DND-41 (cell line): ENCODE results near the gene CDH2.

Experiments used
- ATAC-seq: fragments of 200-7000 bp; cut with Tn5 transposase; 3 replicates; pipeline ENCODE4 v1.9.1; 2021; ENCODE audit warnings: low read depth; ENCODE audit not compliant: insufficient read depth
- DNase-seq: peaks from one replicate; pipeline ENCODE4 v3.0.0-alpha.2; 2020
- H2AFZ ChIP-seq: 2 replicates; pipeline ENCODE4 v1.6.0; 2012; ENCODE audit warnings: low read depth, low read length
- H3K27ac ChIP-seq: 2 replicates; pipeline ENCODE4 v1.5.1; 2012; ENCODE audit warnings: low read length, inconsistent platforms
- H3K27me3 ChIP-seq: fragments of 200-600 bp; sonication (generic); 2 replicates; pipeline ENCODE4 v1.6.0; 2012; ENCODE audit warnings: low read length, mild to moderate bottlenecking, inconsistent platforms; ENCODE audit not compliant: insufficient read depth, poor library complexity
- H3K36me3 ChIP-seq: 2 replicates; pipeline ENCODE4 v1.5.1; 2012; ENCODE audit warnings: low read length, inconsistent platforms; ENCODE audit not compliant: insufficient read depth
- H3K4me1 ChIP-seq: 2 replicates; pipeline ENCODE4 v1.5.1; 2012; ENCODE audit warnings: mild to moderate bottlenecking, low read length; ENCODE audit not compliant: insufficient read depth
- H3K4me2 ChIP-seq: 2 replicates; pipeline ENCODE4 v1.6.0; 2012; ENCODE audit warnings: mild to moderate bottlenecking, moderate library complexity, low read length, inconsistent platforms; ENCODE audit not compliant: insufficient read depth
- H3K4me3 ChIP-seq, 2 experiments: fragments of 200-600 bp in 1 of 2; shearing (Covaris generic) in 1 of 2; 2 replicates each; pipeline ENCODE4 v1.5.1; 2012 to 2016; ENCODE audit warnings: inconsistent platforms in 2 of 2, low read length in 2 of 2, mild to moderate bottlenecking in 2 of 2, low read depth in 1 of 2, moderate library complexity in 1 of 2
- H3K79me2 ChIP-seq: 2 replicates; pipeline ENCODE4 v1.6.0; 2012; ENCODE audit warnings: low read length, inconsistent platforms; ENCODE audit not compliant: insufficient read depth
- H3K9ac ChIP-seq: 2 replicates; pipeline ENCODE4 v1.6.0; 2012; ENCODE audit warnings: low read depth, mild to moderate bottlenecking, inconsistent platforms, low read length, moderate library complexity
- H3K9me3 ChIP-seq: 2 replicates; pipeline ENCODE4 v1.5.1; 2012; ENCODE audit warnings: low read length, moderate library complexity, mild to moderate bottlenecking, inconsistent platforms; ENCODE audit not compliant: insufficient read depth, severe bottlenecking
- H4K20me1 ChIP-seq: 2 replicates; pipeline ENCODE4 v1.6.0; 2012; ENCODE audit warnings: low read length; ENCODE audit not compliant: insufficient read depth
- CTCF ChIP-seq: IDR thresholded peaks from 2 replicates; pipeline ENCODE4 v1.5.1; 2012; ENCODE audit warnings: borderline replicate concordance, low read length, moderate library complexity, mild to moderate bottlenecking; ENCODE audit not compliant: poor library complexity, severe bottlenecking; ENCODE audit errors: extremely low read depth
- EZH2 ChIP-seq: IDR thresholded peaks from 3 replicates; pipeline ENCODE4 v1.6.1; 2012; ENCODE audit warnings: borderline replicate concordance, low read depth, mild to moderate bottlenecking, moderate library complexity, low read length, inconsistent platforms; ENCODE audit not compliant: severe bottlenecking

CDH2 gene

GRCh38 chr18:27952741-27953140 is 224.2 kb downstream of the CDH2 start:
- no peak overlapping the region for H3K9ac ChIP-seq
- H3K4me1 ChIP-seq: no peaks in the 10 kb centered on the region
- DNase-seq: no peak
- H3K79me2 ChIP-seq: no peaks in the 10 kb centered on the region
- no peak overlapping the region for H3K4me2 ChIP-seq
- peak; percentile 53; the same call in 2 of the 3 replicates for ATAC-seq
- no peak overlapping the region for H2AFZ ChIP-seq
- no peaks in the 10 kb centered on the region for H3K27me3 ChIP-seq
- TF ChIP-seq EZH2: no peak
- no peak for TF ChIP-seq CTCF
- no peak overlapping the region for H3K4me3 ChIP-seq
- H3K36me3 ChIP-seq: peaks cover 14% of the 10 kb centered on the region
- no peaks in the 10 kb centered on the region for H3K9me3 ChIP-seq
- H3K27ac ChIP-seq: no peak overlapping the region
- H4K20me1 ChIP-seq: no peaks in the 10 kb centered on the region

- ATAC-seq: no peak
- no peak overlapping the region for H2AFZ ChIP-seq
- H3K27me3 ChIP-seq: no peaks in the 10 kb centered on the region
- no peaks in the 10 kb centered on the region for H3K79me2 ChIP-seq
- no peak for DNase-seq
- no peaks in the 10 kb centered on the region for H3K4me1 ChIP-seq
- H3K4me3 ChIP-seq: no peak overlapping the region
- no peak overlapping the region for H3K27ac ChIP-seq
- H3K9ac ChIP-seq: no peak overlapping the region
- no peaks in the 10 kb centered on the region for H3K9me3 ChIP-seq
- TF ChIP-seq CTCF (no peak), EZH2 (no peak)
- H3K36me3 ChIP-seq: peaks cover 10% of the 10 kb centered on the region
- H4K20me1 ChIP-seq: no peaks in the 10 kb centered on the region
- H3K4me2 ChIP-seq: no peak overlapping the region
These were observed 226.2 kb downstream of the CDH2 start for GRCh38 chr18:27950648-27951228.

GRCh38 chr18:27948986-27949385 is 227.9 kb downstream of the CDH2 start:
- no peak overlapping the region for H3K4me3 ChIP-seq
- H3K27me3 ChIP-seq: no peaks in the 10 kb centered on the region
- TF ChIP-seq EZH2 (no peak), CTCF (no peak)
- ATAC-seq: no peak
- H3K27ac ChIP-seq: no peak overlapping the region
- no peaks in the 10 kb centered on the region for H4K20me1 ChIP-seq
- H3K36me3 ChIP-seq: peaks cover 10% of the 10 kb centered on the region
- no peaks in the 10 kb centered on the region for H3K79me2 ChIP-seq
- no peak overlapping the region for H3K4me2 ChIP-seq
- H3K4me1 ChIP-seq: no peaks in the 10 kb centered on the region
- no peaks in the 10 kb centered on the region for H3K9me3 ChIP-seq
- no peak overlapping the region for H2AFZ ChIP-seq
- DNase-seq: no peak
- H3K9ac ChIP-seq: no peak overlapping the region
